GM23338 (cell line): Measurements from ENCODE around the gene TNFRSF19.

Experiments used
- CREB1 ChIP-seq: fragments of 250-450 bp; sonication (Bioruptor Pico); IDR thresholded peaks from 2 replicates; pipeline ENCODE4 v1.5.0; 2020; ENCODE audit warnings: low read depth, mild to moderate bottlenecking, moderate library complexity
- EZH2 ChIP-seq: fragments of 200-600 bp; sonication (generic); IDR thresholded peaks from one replicate; pipeline ENCODE4 v1.8.0; 2017; ENCODE audit warnings: antibody characterized with exemption, mild to moderate bottlenecking, low read depth; ENCODE audit not compliant: unreplicated experiment
- EZH2phosphoT487 ChIP-seq: fragments of 200-600 bp; sonication (generic); IDR thresholded peaks from one replicate; pipeline ENCODE4 v1.8.1; 2018; ENCODE audit warnings: antibody characterized with exemption; ENCODE audit not compliant: unreplicated experiment
- JUNB ChIP-seq: IDR thresholded peaks from one replicate; pipeline ENCODE4 v1.6.1; 2016; ENCODE audit warnings: antibody characterized with exemption; ENCODE audit not compliant: unreplicated experiment
- NANOG ChIP-seq: IDR thresholded peaks from 2 replicates; pipeline ENCODE4 v1.6.1; 2016; ENCODE audit warnings: antibody characterized with exemption, borderline replicate concordance
- POLR2AphosphoS5 ChIP-seq: IDR thresholded peaks from 2 replicates; pipeline ENCODE4 v1.6.1; 2016; ENCODE audit warnings: antibody characterized with exemption, low read depth
- STAT1 ChIP-seq: IDR thresholded peaks from one replicate; pipeline ENCODE4 v1.6.1; 2016; ENCODE audit warnings: antibody characterized with exemption; ENCODE audit not compliant: unreplicated experiment
- TF ChIP-seq, protein P1 (sequence below): IDR thresholded peaks from one replicate; pipeline ENCODE4 v1.6.1; 2018; ENCODE audit warnings: antibody characterized with exemption; ENCODE audit not compliant: unreplicated experiment
- TF ChIP-seq, protein P2 (sequence below), 2 experiments: fragments of 200-600 bp in 1 of 2; sonication (generic) in 1 of 2; conservative IDR thresholded peaks; 2 replicates each; pipeline versions ENCODE4 v1.5.1 to v1.6.1; 2016 to 2017; ENCODE audit warnings: antibody characterized with exemption in 2 of 2, low read depth in 2 of 2, mild to moderate bottlenecking in 2 of 2, moderate library complexity in 1 of 2
- TF ChIP-seq, protein P3 (sequence below): fragments of 250-450 bp; sonication (Bioruptor Pico); IDR thresholded peaks from 2 replicates; pipeline ENCODE4 v1.5.0; 2020; ENCODE audit warnings: mild to moderate bottlenecking, moderate library complexity

DNA sequence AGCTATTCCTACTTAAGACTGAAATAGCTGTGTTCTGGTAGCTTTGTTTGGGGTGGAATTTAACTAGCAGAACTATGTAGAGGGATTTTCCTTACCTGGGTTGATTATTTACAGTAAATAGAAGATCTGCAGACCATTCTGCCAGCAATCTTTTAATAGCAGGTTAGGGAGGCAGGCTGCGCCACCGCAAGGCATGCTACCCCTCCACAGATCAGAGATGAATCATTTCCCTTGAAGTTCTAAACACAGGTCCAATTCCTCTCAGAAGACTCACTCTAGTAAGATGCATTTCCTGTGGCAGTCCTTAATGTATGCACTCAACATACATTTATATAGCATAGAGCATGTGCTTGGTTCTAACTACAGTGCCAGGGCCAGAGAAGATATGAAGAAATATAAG lies 109.0 kb downstream of the TNFRSF19 start:
- no peak for TF ChIP-seq POLR2AphosphoS5
- no peak for TF ChIP-seq EZH2
- TF ChIP-seq, protein P1, sequence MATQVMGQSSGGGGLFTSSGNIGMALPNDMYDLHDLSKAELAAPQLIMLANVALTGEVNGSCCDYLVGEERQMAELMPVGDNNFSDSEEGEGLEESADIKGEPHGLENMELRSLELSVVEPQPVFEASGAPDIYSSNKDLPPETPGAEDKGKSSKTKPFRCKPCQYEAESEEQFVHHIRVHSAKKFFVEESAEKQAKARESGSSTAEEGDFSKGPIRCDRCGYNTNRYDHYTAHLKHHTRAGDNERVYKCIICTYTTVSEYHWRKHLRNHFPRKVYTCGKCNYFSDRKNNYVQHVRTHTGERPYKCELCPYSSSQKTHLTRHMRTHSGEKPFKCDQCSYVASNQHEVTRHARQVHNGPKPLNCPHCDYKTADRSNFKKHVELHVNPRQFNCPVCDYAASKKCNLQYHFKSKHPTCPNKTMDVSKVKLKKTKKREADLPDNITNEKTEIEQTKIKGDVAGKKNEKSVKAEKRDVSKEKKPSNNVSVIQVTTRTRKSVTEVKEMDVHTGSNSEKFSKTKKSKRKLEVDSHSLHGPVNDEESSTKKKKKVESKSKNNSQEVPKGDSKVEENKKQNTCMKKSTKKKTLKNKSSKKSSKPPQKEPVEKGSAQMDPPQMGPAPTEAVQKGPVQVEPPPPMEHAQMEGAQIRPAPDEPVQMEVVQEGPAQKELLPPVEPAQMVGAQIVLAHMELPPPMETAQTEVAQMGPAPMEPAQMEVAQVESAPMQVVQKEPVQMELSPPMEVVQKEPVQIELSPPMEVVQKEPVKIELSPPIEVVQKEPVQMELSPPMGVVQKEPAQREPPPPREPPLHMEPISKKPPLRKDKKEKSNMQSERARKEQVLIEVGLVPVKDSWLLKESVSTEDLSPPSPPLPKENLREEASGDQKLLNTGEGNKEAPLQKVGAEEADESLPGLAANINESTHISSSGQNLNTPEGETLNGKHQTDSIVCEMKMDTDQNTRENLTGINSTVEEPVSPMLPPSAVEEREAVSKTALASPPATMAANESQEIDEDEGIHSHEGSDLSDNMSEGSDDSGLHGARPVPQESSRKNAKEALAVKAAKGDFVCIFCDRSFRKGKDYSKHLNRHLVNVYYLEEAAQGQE: no peak
- TF ChIP-seq, protein P2, sequence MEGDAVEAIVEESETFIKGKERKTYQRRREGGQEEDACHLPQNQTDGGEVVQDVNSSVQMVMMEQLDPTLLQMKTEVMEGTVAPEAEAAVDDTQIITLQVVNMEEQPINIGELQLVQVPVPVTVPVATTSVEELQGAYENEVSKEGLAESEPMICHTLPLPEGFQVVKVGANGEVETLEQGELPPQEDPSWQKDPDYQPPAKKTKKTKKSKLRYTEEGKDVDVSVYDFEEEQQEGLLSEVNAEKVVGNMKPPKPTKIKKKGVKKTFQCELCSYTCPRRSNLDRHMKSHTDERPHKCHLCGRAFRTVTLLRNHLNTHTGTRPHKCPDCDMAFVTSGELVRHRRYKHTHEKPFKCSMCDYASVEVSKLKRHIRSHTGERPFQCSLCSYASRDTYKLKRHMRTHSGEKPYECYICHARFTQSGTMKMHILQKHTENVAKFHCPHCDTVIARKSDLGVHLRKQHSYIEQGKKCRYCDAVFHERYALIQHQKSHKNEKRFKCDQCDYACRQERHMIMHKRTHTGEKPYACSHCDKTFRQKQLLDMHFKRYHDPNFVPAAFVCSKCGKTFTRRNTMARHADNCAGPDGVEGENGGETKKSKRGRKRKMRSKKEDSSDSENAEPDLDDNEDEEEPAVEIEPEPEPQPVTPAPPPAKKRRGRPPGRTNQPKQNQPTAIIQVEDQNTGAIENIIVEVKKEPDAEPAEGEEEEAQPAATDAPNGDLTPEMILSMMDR (conservative IDR thresholded peaks at IDR 0.05; ENCODE audit: low read depth in 2 of 2): no peak
- TF ChIP-seq EZH2phosphoT487: no peak
- TF ChIP-seq CREB1: no peak
- no peak for TF ChIP-seq STAT1
- TF ChIP-seq JUNB: no peak
- no peak for TF ChIP-seq NANOG
- TF ChIP-seq, protein P3, sequence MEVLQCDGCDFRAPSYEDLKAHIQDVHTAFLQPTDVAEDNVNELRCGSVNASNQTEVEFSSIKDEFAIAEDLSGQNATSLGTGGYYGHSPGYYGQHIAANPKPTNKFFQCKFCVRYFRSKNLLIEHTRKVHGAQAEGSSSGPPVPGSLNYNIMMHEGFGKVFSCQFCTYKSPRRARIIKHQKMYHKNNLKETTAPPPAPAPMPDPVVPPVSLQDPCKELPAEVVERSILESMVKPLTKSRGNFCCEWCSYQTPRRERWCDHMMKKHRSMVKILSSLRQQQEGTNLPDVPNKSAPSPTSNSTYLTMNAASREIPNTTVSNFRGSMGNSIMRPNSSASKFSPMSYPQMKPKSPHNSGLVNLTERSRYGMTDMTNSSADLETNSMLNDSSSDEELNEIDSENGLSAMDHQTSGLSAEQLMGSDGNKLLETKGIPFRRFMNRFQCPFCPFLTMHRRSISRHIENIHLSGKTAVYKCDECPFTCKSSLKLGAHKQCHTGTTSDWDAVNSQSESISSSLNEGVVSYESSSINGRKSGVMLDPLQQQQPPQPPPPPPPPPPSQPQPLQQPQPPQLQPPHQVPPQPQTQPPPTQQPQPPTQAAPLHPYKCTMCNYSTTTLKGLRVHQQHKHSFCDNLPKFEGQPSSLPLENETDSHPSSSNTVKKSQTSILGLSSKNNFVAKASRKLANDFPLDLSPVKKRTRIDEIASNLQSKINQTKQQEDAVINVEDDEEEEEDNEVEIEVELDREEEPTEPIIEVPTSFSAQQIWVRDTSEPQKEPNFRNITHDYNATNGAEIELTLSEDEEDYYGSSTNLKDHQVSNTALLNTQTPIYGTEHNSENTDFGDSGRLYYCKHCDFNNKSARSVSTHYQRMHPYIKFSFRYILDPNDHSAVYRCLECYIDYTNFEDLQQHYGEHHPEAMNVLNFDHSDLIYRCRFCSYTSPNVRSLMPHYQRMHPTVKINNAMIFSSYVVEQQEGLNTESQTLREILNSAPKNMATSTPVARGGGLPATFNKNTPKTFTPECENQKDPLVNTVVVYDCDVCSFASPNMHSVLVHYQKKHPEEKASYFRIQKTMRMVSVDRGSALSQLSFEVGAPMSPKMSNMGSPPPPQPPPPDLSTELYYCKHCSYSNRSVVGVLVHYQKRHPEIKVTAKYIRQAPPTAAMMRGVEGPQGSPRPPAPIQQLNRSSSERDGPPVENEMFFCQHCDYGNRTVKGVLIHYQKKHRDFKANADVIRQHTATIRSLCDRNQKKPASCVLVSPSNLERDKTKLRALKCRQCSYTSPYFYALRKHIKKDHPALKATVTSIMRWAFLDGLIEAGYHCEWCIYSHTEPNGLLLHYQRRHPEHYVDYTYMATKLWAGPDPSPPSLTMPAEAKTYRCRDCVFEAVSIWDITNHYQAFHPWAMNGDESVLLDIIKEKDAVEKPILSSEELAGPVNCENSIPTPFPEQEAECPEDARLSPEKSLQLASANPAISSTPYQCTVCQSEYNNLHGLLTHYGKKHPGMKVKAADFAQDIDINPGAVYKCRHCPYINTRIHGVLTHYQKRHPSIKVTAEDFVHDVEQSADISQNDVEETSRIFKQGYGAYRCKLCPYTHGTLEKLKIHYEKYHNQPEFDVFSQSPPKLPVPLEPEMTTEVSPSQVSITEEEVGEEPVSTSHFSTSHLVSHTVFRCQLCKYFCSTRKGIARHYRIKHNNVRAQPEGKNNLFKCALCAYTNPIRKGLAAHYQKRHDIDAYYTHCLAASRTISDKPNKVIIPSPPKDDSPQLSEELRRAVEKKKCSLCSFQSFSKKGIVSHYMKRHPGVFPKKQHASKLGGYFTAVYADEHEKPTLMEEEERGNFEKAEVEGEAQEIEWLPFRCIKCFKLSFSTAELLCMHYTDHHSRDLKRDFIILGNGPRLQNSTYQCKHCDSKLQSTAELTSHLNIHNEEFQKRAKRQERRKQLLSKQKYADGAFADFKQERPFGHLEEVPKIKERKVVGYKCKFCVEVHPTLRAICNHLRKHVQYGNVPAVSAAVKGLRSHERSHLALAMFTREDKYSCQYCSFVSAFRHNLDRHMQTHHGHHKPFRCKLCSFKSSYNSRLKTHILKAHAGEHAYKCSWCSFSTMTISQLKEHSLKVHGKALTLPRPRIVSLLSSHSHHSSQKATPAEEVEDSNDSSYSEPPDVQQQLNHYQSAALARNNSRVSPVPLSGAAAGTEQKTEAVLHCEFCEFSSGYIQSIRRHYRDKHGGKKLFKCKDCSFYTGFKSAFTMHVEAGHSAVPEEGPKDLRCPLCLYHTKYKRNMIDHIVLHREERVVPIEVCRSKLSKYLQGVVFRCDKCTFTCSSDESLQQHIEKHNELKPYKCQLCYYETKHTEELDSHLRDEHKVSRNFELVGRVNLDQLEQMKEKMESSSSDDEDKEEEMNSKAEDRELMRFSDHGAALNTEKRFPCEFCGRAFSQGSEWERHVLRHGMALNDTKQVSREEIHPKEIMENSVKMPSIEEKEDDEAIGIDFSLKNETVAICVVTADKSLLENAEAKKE: no peak
